Keratinocyte (primary cell): Measurements from ENCODE around the gene KLHL25.

ENCODE experiments used
- EZH2 ChIP-seq: IDR thresholded peaks from one replicate; pipeline ENCODE4 v1.6.1; 2012; ENCODE audit warnings: inconsistent platforms, mild to moderate bottlenecking, low read length, moderate library complexity
- TF ChIP-seq, protein P1 (sequence below), 3 experiments: IDR thresholded peaks in 1 of 3; conservative IDR thresholded peaks in 1 of 3; optimal IDR thresholded peaks in 1 of 3; 2 replicates in 2 of 3; 3 replicates in 1 of 3; pipeline versions ENCODE3 to v1.5.1; 2011; ENCODE audit warnings: low read length in 3 of 3, mild to moderate bottlenecking in 3 of 3, moderate library complexity in 2 of 3, control low read depth in 1 of 3, inconsistent platforms in 1 of 3; ENCODE audit not compliant: insufficient read depth in 2 of 3; ENCODE audit errors: extremely low read depth in 1 of 3

DNA sequence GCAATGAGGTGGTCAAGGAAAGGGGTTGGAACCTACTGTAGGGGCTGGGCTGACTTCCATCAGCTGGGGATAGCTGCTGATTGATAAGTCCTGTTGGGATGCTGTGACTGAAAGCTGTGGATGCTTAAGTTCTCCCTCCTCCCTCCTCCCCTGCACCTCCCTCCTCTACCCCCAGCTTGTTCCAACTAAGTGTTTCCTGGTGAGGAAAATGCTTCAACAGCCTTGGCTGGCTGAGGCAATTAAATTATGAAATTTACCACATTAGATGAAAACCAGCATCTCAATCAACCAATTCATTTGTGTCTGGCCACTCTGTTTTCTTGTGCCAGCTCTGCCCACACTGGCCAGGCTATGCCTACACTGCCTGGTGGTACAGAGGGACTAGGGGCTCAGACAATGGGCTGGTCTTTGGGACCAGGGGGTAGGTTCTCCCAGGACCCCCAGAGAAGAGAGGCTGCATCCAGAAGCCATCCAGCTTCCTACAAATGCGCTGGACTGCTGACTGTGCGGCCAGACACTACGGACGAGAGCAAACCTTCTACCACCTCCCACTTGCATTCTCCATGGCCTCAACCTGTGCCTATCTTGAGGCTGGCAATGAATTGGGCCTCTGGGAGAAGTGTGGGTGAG lies 2.5 kb downstream of the KLHL25 start:
- no peak for TF ChIP-seq EZH2
- TF ChIP-seq, protein P1, sequence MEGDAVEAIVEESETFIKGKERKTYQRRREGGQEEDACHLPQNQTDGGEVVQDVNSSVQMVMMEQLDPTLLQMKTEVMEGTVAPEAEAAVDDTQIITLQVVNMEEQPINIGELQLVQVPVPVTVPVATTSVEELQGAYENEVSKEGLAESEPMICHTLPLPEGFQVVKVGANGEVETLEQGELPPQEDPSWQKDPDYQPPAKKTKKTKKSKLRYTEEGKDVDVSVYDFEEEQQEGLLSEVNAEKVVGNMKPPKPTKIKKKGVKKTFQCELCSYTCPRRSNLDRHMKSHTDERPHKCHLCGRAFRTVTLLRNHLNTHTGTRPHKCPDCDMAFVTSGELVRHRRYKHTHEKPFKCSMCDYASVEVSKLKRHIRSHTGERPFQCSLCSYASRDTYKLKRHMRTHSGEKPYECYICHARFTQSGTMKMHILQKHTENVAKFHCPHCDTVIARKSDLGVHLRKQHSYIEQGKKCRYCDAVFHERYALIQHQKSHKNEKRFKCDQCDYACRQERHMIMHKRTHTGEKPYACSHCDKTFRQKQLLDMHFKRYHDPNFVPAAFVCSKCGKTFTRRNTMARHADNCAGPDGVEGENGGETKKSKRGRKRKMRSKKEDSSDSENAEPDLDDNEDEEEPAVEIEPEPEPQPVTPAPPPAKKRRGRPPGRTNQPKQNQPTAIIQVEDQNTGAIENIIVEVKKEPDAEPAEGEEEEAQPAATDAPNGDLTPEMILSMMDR (optimal IDR thresholded peaks at IDR 0.05 in 1 of 3, IDR thresholded peaks at IDR 0.05 in 1 of 3, conservative IDR thresholded peaks at IDR 0.05 in 1 of 3; ENCODE audit: extremely low read depth in 1 of 3, insufficient read depth in 2 of 3, low read length in 3 of 3) = no peak
